ENCODE results near the gene TAPT1.

DNA sequence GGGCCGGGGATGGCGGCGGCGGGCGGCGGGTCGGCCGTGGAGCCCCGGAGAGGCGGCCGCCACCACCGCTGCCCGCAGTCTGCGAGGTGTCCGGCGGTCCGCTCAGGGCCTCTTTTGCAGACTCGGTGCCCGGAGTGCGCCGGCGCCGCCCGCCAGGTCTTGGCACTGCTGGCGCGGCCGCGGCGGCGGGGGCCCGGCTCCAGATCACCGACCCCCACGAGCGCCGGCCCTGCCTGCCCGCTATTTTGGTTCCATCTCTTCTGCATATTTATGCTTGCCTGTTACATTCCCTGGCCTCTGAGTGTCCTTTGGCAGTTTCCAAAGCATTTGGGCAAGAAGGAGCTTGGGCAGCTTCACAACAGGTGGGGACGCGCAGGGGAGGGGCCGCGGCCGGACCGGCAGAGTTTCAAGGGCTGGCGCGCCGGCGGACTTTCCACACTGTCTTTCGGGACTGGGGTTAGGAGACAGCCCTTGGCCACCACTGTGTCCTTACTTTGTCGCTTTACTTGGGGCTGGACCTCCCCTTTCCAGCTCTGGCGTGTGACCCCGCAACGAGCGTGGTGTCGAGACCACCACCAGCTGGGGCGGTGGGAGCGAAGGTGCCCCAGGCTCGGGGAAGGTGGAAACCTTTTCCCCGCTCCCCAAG is 668 bp upstream of the TAPT1 start:
- TF ChIP-seq TAF1 (IDR thresholded peaks at IDR 0.05; ENCODE audit: low read depth): no peak
- TF ChIP-seq, protein P1, sequence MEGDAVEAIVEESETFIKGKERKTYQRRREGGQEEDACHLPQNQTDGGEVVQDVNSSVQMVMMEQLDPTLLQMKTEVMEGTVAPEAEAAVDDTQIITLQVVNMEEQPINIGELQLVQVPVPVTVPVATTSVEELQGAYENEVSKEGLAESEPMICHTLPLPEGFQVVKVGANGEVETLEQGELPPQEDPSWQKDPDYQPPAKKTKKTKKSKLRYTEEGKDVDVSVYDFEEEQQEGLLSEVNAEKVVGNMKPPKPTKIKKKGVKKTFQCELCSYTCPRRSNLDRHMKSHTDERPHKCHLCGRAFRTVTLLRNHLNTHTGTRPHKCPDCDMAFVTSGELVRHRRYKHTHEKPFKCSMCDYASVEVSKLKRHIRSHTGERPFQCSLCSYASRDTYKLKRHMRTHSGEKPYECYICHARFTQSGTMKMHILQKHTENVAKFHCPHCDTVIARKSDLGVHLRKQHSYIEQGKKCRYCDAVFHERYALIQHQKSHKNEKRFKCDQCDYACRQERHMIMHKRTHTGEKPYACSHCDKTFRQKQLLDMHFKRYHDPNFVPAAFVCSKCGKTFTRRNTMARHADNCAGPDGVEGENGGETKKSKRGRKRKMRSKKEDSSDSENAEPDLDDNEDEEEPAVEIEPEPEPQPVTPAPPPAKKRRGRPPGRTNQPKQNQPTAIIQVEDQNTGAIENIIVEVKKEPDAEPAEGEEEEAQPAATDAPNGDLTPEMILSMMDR (IDR thresholded peaks at IDR 0.05; ENCODE audit: poor library complexity, severe bottlenecking): no peak
